HepG2 (cell line): ENCODE results near the gene MLX. TPM values are rescaled to one million over a fixed set of nuclear protein-coding genes. Genes with fewer than 3 reads are reported as not detected.

Experiments
- CENPBD1 ChIP-seq: sonication (generic); formaldehyde crosslinking; IDR thresholded peaks from 2 replicates; pipeline ENCODE4 v1.8.0; 2022; ENCODE audit warnings: missing genetic modification reagents, low read depth, mild to moderate bottlenecking, borderline replicate concordance
- FOXP1 ChIP-seq, 2 experiments: fragments of 450-650 bp in 1 of 2; IDR thresholded peaks; 2 replicates each; pipeline ENCODE4 v1.6.1; 2017 to 2018; ENCODE audit warnings: antibody characterized with exemption in 1 of 2
- HDAC2 ChIP-seq: sonication (generic); formaldehyde crosslinking; IDR thresholded peaks from 2 replicates; pipeline ENCODE4 v1.4.0; 2020; ENCODE audit warnings: missing genetic modification reagents
- MTF2 ChIP-seq: sonication (generic); formaldehyde crosslinking; IDR thresholded peaks from 2 replicates; pipeline ENCODE4 v1.5.0; 2020; ENCODE audit warnings: missing genetic modification reagents, borderline replicate concordance
- PATZ1 ChIP-seq: sonication (generic); formaldehyde crosslinking; IDR thresholded peaks from 2 replicates; pipeline ENCODE4 v1.4.0; 2020; ENCODE audit warnings: missing genetic modification reagents
- REST ChIP-seq, 2 experiments: IDR thresholded peaks; 2 replicates each; pipeline ENCODE4 v1.6.1; 2011 to 2012; ENCODE audit warnings: low read length in 2 of 2, borderline replicate concordance in 1 of 2, low read depth in 1 of 2, mild to moderate bottlenecking in 1 of 2, moderate library complexity in 1 of 2
- SP5 ChIP-seq: IDR thresholded peaks from 2 replicates; pipeline ENCODE4 v1.6.1; 2016; ENCODE audit warnings: low read depth, borderline replicate concordance
- SPEN ChIP-seq: sonication (generic); formaldehyde crosslinking; IDR thresholded peaks from 2 replicates; pipeline ENCODE4 v1.5.1; 2020; ENCODE audit warnings: low read depth, mild to moderate bottlenecking, missing genetic modification reagents
- TP53 ChIP-seq: sonication (generic); formaldehyde crosslinking; conservative IDR thresholded peaks from 2 replicates; pipeline ENCODE4 v1.4.0; 2020; ENCODE audit warnings: missing genetic modification reagents
- ZFP1 ChIP-seq: IDR thresholded peaks from 2 replicates; pipeline ENCODE4 v1.6.1; 2016
- ZNF142 ChIP-seq: sonication (generic); formaldehyde crosslinking; IDR thresholded peaks from 2 replicates; pipeline ENCODE4 v1.4.0; 2020; ENCODE audit warnings: missing genetic modification reagents
- ZNF160 ChIP-seq: sonication (generic); formaldehyde crosslinking; IDR thresholded peaks from 2 replicates; pipeline ENCODE4 v1.8.0; 2022; ENCODE audit warnings: mild to moderate bottlenecking, inconsistent platforms, missing genetic modification reagents
- ZNF17 ChIP-seq: sonication (generic); formaldehyde crosslinking; IDR thresholded peaks from 2 replicates; pipeline ENCODE4 v1.5.0; 2020; ENCODE audit warnings: mild to moderate bottlenecking, missing genetic modification reagents
- ZNF225 ChIP-seq: sonication (generic); formaldehyde crosslinking; IDR thresholded peaks from 2 replicates; pipeline ENCODE4 v1.4.0; 2020; ENCODE audit warnings: mild to moderate bottlenecking, missing genetic modification reagents
- ZNF264 ChIP-seq: sonication (generic); formaldehyde crosslinking; IDR thresholded peaks from 2 replicates; pipeline ENCODE4 v1.4.0; 2020; ENCODE audit warnings: missing genetic modification reagents
- ZNF839 ChIP-seq: sonication (generic); formaldehyde crosslinking; IDR thresholded peaks from 2 replicates; pipeline ENCODE4 v1.4.0; 2020; ENCODE audit warnings: missing genetic modification reagents, mild to moderate bottlenecking, borderline replicate concordance
- ZSCAN9 ChIP-seq: IDR thresholded peaks from 2 replicates; pipeline ENCODE4 v1.6.1; 2016; ENCODE audit warnings: borderline replicate concordance
- polyA plus RNA-seq, 8 experiments: library from polyadenylated mRNA; depleted of rRNA in 3 of 8; stranded (reverse) in 7 of 8; unstranded in 1 of 8; fragments of >200 nt; fragmentation: Illumina TruSeq in 4 of 8; extraction: Trizol in 4 of 8; gene quantifications; 2 replicates each; pipeline versions ENCODE4 v1.2.1 to v1.2.3, GENCODE V29; 2011 to 2016; ENCODE audit warnings: low read depth in 4 of 8, missing spikeins in 1 of 8, mixed read lengths in 1 of 8; ENCODE audit not compliant: insufficient read depth in 1 of 8
- total RNA-seq, 5 experiments: library from RNA; depleted of rRNA; stranded (reverse); fragments of >200 nt; fragmentation: Illumina TruSeq; extraction: Trizol; gene quantifications; 2 replicates each; pipeline ENCODE4 v1.2.3, GENCODE V29; 2016; ENCODE audit warnings: low read depth in 1 of 5

MLX gene
- total and polyA plus RNA-seq, 2 of the 13 experiments (the other 11 are each of a cell fraction or from before 2014, with no cell fraction given): 38.9 to 74.4 TPM

GRCh38 chr17:42564815-42565522 is 1.9 kb upstream of the MLX start (continued):
- TF ChIP-seq FOXP1 (IDR thresholded peaks at IDR 0.05): 0 out of 2 replicates have a peak, but pooled peaks have one; percentile 30
- TF ChIP-seq FOXP1 (CRISPR knock-in tag; IDR thresholded peaks at IDR 0.05): peak; percentile 78
- TF ChIP-seq REST (IDR thresholded peaks at IDR 0.05; ENCODE audit: borderline replicate concordance in 1 of 2, low read depth in 1 of 2, low read length in 2 of 2): peak in 1 of 2 experiments; percentile 60; a peak in 1 of 4 replicates
- 0 out of 2 replicates have a peak, but pooled peaks have one; percentile 40 for TF ChIP-seq ZSCAN9 (CRISPR knock-in tag)
- peak; percentile 21; the same call in 1 of the 2 replicates for TF ChIP-seq ZNF264 (CRISPR knock-in tag)
- TF ChIP-seq TP53 (CRISPR knock-in tag): no peak
- TF ChIP-seq MTF2 (CRISPR knock-in tag): no peak
- TF ChIP-seq SP5 (CRISPR knock-in tag): peak; percentile 46; the same call in 1 of the 2 replicates
- TF ChIP-seq CENPBD1 (CRISPR knock-in tag): no peak
- TF ChIP-seq ZNF839 (CRISPR knock-in tag): peak; percentile 60; the same call in 1 of the 2 replicates
- TF ChIP-seq ZNF225 (CRISPR knock-in tag): peak; percentile 76; the same call in 1 of the 2 replicates
- no peak for TF ChIP-seq ZNF17 (CRISPR knock-in tag)
- TF ChIP-seq ZNF142 (CRISPR knock-in tag): no peak
- TF ChIP-seq HDAC2 (CRISPR knock-in tag): peak; percentile 88
- peak; percentile 56; the same call in 1 of the 2 replicates for TF ChIP-seq SPEN (CRISPR knock-in tag)
- peak; percentile 59; the same call in 1 of the 2 replicates for TF ChIP-seq ZFP1
- peak; percentile 67; the same call in 1 of the 2 replicates for TF ChIP-seq ZNF160
- peak; percentile 46; the same call in 1 of the 2 replicates for TF ChIP-seq PATZ1 (CRISPR knock-in tag)
